ENCODE measurements around the gene TMX1.
A peak's percentile ranks its signal among the peaks of the same experiment; 100 is the strongest.
"Not testable (repeated sequence)": the region's sequence is repeated elsewhere in the genome, so short reads cannot be mapped to it uniquely, and the experiment has no call there.

The TMX1 gene, protein sequence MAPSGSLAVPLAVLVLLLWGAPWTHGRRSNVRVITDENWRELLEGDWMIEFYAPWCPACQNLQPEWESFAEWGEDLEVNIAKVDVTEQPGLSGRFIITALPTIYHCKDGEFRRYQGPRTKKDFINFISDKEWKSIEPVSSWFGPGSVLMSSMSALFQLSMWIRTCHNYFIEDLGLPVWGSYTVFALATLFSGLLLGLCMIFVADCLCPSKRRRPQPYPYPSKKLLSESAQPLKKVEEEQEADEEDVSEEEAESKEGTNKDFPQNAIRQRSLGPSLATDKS

DNA sequence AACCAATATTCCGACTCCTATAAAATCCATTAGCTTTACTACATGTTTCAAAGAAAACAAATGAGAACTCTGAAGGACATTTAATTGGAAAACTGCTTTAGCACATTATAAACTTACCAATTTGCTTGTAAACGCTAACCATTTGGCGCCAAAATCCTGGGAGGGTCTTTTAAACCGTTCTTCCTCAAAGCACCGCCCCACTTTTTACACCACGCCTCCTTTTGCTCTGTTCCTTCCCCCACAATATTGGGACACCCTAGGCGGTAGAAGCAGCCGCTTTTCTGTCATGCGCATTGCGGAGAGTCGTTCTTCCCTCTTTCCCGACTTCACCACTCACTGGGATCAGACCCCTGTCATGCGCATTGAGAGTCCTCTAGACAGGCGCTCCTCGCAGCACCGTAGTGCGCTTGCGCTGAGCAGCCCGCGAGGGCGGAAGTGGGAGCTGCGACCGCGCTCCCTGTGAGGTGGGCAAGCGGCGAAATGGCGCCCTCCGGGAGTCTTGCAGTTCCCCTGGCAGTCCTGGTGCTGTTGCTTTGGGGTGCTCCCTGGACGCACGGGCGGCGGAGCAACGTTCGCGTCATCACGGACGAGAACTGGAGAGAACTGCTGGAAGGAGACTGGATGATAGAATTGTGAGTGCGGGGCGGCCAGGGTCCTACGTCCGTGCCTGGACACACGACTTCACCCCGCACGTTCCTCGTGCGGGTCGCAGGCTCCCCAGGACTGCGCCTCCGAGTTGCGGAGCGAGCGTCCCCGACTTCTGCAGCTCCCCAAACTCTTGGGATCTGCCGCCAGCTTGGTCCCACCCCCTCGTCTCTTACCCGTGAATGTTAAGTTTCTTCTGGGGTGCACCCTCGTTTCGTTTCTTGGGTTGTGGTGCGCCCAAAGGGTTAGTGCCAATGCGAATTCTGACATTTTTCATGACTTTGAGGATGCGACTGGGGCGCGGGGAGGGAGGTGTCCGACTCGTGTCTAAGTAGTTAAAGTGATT lies at the start of gene TMX1:
Gene TMX1 (plus strand): TSS at position 435 of the 991 bp plus-strand sequence. CDS start 46 bp downstream, at position 481.
- peak; percentile 100 for DNase-seq (ENCODE audit: low spot score)

DNA sequence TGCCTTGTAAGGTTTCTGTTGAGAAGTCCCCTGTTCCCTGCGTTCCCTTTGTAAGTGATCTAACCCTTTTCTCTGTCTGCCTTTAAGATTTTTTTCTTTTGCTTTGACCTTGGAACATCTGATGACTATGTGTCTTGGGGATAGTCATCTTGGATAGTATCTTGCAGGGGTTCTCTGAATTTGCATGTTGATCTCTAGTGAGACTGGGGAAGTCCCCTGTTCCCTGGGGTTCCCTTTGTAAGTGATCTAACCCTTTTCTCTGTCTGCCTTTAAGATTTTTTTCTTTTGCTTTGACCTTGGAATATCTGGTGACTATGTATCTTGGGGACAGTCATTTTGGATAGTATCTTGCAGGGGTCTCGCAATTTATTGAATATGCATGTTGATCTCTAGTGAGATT lies 38.2 kb upstream of the TMX1 start:
- no peak for DNase-seq (ENCODE audit: low spot score)

DNA sequence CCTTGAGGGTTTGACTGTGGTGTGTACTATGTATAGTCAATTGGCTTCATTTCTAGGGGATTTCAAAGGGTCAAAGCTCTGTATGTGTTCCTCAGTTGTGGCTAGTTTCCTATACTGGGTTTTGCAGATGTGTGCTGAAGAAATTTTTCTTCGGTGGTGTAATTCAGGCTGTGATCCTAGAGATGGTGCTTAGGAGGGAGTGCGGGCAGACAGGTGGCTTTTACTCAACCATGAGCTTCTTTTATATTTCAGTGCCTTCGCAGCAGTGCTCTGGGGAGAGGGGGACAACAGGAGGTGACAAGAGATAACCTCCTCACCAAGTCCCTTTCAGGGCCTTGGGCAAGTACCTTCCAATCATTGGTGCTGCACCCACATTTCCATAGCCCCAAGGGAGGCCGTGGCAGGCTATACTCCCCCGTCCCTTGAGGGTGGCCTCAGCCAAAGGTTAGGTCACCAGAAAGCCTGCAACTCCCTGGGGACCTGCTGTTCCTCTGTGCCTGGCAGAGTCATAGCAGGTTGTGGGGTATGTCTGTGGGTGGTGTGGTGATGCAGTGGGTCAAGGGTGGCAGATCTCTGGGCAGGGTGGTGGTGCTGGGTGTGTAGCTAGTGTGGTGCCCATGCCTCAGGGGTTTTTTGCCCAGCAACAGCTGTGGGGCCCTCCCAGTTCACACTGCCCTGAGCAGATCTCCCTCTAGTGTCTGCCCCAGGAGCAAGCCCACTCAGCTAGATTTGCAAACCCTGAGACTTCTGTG lies 37.0 kb upstream of the TMX1 start:
- DNase-seq (ENCODE audit: low spot score): no peak

DNA sequence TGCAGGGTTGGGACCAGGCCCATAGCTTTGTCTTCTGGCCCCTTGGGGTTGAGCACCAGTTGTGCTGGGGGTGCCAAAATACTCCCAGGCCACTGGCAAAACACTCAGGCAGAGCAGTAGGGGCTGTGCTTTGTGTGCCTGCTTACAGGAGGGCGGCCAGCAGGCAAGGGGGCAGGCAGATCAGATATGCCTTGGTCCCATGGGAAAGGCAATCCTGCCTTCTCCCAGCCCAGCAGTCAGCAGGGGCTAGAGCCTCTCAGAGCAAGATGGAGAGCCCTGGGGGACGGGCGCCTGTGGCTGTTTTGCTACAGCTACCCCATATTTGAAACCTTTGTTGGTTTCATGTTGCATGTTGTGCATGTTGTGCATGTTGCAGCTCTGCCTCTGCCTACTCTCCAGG lies 36.2 kb upstream of the TMX1 start:
- DNase-seq (ENCODE audit: low spot score): no peak

DNA sequence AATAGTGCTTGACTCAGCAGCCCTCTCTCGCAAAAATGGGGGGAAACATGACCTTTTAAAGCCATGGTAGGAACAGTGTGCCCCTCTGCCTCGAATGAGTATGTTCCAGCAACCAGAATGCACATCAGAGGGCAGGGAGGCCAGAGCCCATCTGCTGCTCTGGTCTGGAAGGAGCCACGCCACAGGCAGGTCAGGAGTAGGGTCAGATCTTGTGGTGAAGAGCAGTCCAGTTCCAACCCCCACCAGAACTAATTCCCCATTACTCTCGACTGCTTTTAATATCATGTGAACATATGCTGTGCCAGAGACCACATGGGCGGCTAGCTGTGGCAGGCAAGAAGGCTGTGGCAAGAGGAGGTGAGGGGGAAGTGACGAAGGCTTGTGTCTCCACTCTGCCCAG lies 34.6 kb upstream of the TMX1 start:
- DNase-seq (ENCODE audit: low spot score): no peak

DNA sequence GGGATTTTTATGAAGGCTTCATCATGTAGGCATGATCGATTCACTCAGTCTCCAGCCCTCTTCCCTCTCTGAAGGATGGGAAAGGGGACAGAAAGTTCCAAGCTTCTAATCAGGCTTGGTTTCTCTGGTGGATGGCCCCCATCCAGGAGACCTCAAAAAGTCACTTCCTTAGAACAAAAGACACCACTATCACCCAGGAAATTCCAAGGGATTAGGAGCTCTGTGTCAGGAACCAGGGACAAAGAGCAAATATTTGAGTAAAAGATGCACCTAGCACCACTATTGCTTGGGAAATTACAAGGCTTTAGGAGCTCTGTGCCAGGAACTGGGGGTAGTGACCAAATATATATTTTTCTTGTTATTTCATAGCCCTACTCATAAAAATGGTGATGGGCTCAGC lies 33.6 kb upstream of the TMX1 start:
- no peak for DNase-seq (ENCODE audit: low spot score)

DNA sequence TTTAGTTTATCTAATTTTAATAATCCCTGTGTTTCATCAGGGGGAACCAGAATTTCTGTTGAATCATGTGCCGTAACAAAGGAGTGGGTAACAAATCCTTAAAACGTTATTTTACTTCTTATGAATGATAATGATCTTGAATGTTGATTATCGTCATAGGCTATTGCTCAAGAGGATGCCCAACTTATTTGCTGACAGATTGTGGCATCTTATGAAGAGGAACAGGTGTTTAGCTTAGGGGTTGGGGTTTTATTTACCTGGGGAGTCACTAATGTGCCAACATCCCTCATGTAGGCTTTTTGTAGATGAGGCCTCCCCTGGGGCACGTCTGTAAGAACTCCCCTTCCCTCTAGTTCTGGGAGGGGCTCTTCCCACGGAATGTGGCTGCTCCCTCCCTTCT lies 32.4 kb upstream of the TMX1 start:
- DNase-seq (ENCODE audit: low spot score): no peak

DNA sequence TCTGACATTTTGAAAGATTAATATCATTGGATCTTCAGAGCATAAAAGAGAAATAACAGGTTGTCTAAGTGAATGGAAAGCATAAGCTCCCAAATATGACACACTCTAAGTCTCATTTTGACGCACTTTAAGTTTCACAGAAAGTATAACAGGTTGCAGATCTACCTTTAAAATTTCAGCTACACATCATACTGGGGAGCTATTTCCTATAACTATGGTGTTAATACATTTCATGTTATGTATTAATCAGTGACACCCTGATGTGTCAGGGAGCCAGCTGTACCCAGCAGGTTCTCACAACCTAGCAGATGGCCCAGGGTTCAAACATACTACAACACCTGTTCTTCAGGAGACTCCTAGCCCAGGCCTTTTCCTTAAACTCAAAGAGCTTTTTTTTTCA lies 31.1 kb upstream of the TMX1 start:
- DNase-seq (ENCODE audit: low spot score): no peak

DNA sequence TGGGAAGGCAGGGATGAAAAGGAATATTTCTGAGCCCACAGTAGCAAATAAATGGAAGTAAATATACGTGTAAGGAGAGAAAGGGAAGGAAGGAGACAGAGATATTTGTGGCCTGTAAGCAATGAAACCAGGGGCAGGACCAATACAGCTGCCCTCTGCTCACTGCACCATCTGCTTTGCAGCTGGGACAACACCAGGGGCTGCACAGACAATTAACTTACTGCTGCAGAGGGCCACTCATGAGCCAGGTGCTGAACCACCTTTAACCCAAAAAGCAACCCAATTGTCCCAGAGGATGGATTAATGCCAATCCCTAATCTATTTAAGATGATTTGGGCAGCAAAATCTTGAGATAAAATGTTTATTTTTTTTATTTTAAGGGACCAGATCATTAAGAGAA lies 30.6 kb upstream of the TMX1 start:
- no peak for DNase-seq (ENCODE audit: low spot score)

DNA sequence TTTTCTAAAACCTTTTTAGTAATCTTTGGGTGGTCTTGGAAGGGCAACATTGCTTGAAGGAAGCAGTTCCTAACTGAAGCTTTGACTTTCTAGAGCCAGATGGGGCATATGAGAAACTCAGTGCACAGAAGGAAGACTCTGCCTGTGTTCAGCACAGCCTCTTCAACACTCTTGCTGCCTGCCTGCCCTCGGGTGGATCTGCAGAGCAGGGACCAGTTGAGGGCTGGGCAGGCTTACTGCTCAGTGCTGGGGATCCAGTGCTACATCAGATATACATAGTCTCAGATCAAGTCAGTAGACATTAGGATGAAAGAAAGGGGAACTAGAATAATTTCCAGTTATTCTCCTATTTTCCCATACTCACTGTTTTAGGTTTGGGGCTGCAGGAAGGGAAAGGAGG lies 29.5 kb upstream of the TMX1 start:
- DNase-seq (ENCODE audit: low spot score): no peak

DNA sequence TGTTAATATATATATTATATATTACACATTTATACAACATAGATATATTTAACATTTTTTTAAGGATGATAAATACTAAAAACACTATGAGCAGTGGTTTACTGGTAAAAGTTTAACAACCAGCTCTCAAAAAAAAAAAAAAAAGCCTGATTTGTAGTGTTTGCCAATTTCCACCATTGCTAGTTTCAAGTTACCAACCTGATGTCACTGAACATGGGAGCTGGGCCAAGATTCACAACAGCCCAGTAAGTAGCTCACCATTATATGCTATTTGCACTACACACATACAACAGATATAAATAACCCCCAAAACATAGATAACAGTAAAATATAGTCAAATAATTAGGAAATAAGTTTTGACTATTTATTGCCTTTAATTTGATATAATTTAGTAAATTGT lies 28.9 kb upstream of the TMX1 start:
- DNase-seq (ENCODE audit: low spot score): no peak

DNA sequence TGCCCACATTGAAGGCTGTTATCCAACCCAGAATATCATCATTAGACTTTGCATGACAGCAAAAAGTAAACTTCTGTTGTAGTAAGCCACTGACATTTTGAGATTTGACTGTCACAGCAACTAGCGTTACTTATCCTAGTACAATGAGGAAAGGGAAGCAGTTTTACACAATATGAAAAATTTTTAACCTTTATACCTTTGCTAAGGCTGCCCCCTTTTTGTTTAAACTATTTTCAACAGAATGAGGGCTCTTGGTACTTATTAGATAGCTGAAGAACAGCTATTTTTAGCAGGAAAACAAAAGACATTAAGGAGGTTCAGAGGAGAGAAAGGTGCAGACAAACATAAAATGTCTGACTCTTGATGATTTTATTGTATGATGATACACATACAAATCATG lies 23.4 kb upstream of the TMX1 start:
- no peak for DNase-seq (ENCODE audit: low spot score)

DNA sequence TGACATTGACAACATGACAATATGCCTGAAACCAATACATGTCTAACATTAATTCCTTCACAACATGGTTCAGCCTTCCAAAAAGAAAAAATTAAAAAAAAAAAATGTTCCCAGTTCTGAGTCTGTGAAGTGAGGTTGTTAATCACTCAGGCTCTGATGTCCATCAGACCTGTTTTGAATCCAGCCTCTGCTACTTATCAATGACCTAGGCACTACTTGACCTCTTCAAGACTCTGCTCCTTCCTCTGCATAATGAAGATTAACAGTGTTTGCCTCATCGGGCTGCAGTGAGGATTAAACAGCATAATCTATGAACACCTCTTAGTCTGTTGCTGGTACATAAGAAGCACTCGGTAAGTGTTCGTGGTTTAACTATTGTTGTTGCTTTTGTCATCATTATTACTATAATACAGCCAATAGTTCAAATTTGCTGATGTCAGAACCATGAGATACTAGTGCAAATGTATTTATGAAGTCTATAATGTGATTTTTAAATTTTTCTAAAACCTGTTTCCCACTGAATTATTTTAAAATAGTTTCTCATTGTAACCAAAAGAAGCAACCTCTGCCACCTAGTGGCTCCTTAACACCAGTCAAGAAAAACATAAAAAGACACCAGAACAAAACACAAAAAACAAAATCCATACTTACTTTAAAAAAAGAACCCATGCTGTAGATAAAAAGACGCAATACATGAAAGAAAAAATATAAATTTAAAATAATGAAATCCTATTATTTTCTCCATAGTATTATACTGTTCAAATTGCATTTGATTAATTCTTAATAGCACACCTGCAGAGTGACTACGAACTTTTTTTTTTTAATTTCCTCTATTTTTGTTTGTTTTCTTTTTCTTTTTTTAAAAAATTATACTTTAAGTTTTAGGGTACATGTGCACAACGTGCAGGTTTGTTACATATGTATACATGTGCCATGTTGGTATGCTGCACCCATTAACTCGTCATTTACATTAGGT lies 20.3 kb upstream of the TMX1 start:
- peak; percentile 63 for DNase-seq (ENCODE audit: low spot score)

DNA sequence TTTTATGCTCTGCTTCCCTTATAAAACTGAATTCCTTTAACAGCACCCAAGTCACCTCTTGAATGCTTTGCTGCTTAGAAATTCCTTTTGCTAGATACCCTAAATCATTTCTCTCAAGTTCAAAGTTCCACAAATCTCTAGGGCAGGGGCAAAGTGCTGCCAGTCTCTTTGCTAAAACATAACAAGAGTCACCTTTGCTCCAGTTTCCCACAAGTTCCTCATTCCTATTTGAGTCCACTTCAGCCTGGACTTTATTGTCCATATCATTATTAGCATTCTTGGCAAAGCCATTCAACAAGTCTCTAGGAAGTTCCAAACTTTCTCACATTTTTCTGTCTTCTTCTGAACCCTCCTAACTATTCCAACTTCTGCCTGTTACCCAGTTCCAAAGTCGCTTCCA lies 16.6 kb upstream of the TMX1 start:
- DNase-seq (ENCODE audit: low spot score): not testable (repeated sequence)

DNA sequence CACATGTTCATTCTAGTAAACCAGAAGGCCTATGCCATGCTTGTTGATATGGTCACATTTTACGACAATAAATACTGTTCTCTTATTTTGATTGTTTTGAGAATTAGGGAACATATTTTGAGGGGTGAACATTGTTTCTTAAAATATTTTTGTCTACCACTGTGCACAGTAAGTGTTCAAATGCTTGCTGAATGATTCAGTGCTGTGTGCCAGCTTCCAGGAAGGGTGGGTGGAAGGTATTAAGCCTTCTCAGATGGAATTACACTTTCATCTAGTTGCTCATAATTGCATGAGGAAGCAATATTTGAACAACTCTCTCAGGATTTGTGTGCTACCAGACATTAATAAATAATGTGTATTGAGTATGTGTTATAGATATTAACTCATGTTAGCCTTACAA lies 15.5 kb upstream of the TMX1 start:
- no peak for DNase-seq (ENCODE audit: low spot score)

DNA sequence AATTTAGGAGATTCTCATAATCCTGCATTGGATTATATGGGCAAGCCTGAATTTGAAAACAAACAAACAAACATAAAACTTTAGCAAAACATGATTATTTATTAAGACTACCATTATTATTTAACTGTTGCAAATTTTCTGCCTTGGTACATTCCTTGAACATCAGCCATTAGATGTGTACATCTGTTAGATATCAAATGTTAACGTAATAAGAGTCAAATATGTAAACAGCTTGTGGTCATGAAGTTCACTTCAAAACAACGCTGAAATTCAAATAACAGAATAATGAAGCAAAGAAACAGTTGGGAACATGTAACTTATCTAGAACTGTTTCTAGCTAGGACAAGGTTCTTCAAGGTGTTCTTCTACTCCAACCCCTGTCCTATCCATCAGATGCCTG lies 14.3 kb upstream of the TMX1 start:
- no peak for DNase-seq (ENCODE audit: low spot score)

DNA sequence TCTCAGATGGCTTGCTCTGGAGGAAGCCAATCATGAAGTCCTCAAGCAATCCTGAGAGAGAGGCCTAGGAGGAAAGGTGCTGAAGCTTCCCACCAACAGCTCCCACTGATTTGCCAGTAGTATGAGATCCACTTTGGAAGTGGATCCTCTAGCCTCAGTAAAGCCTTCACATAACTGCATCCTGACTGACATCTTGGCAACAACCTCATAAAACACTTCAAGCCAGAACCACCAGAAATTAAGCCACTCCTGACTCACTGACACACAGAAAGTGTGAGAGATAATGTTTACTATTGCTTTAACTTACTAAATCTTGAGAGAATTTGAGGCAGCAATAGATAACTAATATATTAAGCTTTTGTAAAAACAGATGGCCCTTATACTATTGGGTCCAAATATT lies 11.7 kb upstream of the TMX1 start:
- DNase-seq (ENCODE audit: low spot score): no peak

DNA sequence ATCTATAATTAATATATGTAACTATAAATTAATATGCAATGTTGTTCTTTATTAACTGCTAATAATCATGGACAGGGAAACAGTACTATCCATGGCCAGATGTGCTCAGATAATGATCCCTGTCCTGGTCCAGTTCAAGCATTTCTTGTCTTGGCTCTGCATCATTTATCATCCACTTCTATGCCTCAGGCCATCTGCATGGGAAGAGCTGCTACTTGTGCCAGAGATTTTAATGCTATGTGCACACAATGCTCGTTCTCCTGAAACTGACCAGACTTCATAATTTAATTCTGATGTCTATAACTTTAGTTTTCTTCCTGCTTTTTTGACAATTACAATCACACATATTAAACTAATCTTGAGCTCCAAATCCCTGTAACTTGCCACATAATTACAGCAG lies 11.2 kb upstream of the TMX1 start:
- no peak for DNase-seq (ENCODE audit: low spot score)

DNA sequence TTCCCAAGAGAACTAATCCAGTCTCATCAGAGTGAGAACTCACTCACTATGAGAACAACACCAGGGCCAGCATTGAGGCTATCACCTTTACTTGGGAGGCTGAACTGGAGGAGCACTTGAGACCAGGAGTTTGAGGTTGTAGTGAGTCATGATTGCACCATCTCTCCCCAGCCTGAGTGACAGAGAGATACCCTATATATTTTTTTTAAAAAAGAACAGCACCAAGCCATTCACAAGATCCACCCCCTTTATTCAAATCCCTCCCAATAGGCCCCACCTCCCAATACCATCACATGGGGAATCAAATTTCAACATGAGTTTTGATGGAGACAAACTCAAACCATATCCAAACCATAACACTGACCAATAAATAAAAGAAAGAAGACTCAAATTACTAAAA lies 3.7 kb upstream of the TMX1 start:
- no peak for DNase-seq (ENCODE audit: low spot score)

DNA sequence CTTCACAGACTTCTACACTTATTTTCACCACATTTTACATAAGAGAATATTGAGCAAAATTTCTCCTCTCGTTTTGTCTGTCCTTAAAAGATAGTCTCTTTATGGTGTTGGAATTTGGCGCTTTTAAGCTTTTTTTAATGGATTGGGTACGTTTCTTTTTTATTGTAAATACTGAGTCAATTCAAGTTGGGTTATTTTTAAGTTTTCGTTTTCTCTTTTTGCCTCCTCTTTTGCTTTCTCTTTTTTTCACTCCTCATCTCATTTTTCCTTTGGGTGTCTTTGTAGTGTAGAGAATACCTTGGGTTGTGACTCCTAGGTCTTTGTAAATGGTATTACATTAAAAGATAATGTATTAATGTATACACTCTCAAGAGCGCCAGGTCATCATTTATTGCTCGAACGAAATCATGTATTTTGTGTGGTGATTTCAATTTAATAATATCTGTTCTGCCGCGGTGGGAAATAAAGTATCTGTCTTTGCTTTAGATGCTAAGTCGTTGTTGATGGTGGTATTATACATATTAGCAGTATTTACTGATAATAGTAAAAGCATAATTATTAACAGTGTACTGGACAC lies 845 bp downstream of the TMX1 start:
- peak; percentile 33 for DNase-seq (ENCODE audit: low spot score)

All from cerebellar cortex (tissue), 1 donor.